WI38 (cell line): ENCODE measurements around the gene MMP25.

ENCODE experiments used
- H3K4me3 ChIP-seq: 2 replicates; pipeline ENCODE4 v1.5.1; 2011; ENCODE audit warnings: low read depth, mild to moderate bottlenecking, control low read depth, low read length
- CTCF ChIP-seq: IDR thresholded peaks from 2 replicates; pipeline ENCODE4 v1.5.1; 2012; ENCODE audit warnings: low read depth, mild to moderate bottlenecking, control low read depth, low read length

The MMP25 gene

DNA sequence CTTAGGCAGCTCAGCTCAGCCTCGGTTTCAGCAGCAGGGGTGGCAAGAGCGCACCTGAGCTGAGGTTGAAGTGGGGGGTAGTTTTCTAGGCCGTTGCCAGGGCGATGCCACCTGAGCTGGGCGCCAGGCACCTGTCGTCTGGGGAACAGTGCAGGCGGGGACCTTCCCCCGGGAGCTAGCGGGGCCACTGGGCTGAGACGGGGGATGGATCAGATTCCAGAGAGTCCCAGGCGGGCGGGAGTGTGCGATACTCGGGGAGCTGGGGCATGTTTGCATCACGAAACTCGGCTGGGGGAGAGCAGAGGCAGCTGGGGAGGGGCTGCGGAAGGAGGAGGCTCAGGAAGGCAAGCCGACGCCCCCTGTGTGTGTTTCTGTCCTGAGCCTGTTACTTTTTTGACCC lies 34.1 kb upstream of the MMP25 start:
- no peak overlapping the region for H3K4me3 ChIP-seq
- TF ChIP-seq CTCF, result no peak

DNA sequence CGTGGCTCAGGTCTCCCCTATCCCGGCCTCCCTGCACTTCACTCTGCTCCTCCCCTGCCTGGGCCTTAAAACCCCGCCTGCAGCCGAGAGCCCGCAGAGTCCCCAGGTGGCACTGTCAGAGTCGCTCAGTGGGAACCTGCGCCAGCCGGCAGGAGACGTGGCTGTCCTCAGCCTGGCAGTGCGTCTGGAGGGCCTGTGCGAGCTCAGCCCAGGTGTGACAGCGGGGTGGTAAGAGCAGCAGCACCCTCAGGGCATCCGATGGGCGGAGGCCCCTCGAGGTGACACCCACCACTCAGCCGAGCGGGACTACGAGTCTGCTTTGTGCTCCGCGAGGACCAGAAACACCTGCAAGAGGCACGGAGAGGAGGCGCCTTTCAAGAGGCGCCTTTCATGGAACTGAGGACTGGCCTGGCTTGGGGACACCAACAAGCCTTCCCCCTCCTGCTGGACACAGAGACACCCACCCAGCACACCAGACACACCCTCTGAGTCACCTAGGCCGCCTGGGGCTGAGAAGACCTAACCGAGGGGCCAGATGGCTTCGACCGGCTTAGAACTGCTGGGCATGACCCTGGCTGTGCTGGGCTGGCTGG lies 33.4 kb upstream of the MMP25 start, which contains the start of gene CLDN9:
TSS of gene CLDN9 (plus strand) at position 96 of the 593 bp plus-strand sequence. CDS start at position 536, 440 bp downstream.
- H3K4me3 ChIP-seq, result no peak within 1 kb of the TSS
- TF ChIP-seq CTCF, result no peak

DNA sequence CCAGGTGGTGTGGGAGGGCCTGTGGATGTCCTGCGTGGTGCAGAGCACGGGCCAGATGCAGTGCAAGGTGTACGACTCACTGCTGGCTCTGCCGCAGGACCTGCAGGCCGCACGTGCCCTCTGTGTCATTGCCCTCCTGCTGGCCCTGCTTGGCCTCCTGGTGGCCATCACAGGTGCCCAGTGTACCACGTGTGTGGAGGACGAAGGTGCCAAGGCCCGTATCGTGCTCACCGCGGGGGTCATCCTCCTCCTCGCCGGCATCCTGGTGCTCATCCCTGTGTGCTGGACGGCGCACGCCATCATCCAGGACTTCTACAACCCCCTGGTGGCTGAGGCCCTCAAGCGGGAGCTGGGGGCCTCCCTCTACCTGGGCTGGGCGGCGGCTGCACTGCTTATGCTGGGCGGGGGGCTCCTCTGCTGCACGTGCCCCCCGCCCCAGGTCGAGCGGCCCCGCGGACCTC lies 32.8 kb upstream of the MMP25 start:
- no peak for TF ChIP-seq CTCF
- H3K4me3 ChIP-seq, result no peak overlapping the region

DNA sequence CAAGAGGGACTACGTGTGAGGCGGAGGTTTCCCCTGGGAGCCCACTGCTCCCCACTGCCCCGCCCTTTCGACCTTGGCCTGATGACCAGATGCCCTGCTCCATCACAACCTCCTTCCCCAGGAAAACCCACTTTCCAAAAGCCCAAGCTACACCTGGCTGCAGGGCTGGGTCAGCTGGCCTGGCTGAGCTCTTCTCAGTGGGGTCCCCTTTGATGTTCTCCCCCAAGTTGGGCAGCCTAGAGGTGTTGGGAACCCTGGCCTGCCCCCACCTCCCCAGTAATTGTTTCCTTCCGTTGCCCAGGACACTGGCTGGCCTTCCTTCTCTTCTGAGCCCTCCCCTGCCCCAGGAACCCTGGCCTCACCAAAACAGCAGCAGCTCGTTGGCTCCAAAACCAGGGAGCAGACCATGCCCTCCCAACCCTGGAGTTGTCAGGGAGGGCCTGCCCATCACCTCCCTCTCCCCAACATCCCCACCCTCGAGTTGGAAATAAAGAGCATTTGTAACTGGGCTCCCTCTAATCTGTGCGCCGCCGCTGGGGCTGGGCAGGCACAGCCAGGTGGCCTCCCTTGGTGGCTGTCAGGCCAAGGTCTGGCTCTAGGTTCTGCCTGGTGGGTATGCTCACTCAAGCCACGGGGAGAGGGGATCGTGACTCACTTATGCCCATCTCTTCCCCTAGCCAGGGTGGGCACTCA lies 32.2 kb upstream of the MMP25 start:
- H3K4me3 ChIP-seq, result no peak overlapping the region

GRCh38 chr16:3014971-3015370 lies 31.4 kb upstream of the MMP25 start:
- H3K4me3 ChIP-seq, result no peak overlapping the region
- TF ChIP-seq CTCF, result no peak

More for the DNA sequence above, 32.2 kb upstream of the MMP25 start:
- TF ChIP-seq CTCF, result no peak

DNA sequence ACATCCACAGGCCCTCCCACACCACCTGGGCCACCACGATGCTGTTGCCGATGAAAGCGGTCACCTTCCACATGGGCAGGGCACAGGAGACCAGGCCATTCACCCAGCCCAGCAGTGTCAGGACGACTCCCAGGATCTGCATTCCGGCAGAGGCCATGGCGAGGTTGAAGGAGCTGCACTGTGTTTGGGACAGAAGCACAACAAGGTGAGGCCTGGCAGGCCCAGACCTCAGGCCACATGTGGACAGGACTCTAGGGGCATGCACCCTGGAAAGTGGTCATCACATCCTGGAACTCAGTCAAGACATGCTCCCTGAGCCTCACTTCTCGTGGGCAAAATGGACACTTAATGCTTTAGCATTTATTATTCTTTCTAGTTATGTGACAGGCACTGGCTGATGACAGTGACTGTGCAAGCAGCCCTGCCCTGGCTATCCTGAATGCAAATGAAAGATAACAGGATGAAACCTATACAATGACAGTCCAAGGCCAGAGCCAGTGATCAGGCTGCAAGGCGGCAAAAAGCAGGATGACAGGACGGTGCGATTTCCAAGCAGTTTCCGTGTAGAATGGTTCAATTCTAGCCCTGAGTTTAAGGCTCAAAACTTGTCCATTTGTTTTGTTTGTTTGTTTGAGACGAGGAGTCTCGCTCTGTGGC lies 30.4 kb upstream of the MMP25 start:
- H3K4me3 ChIP-seq, result no peak overlapping the region

More for the DNA sequence above, 30.4 kb upstream of the MMP25 start:
- no peak for TF ChIP-seq CTCF
